ENCODE data around the gene SF3A2. TPM values are rescaled to one million over a fixed set of nuclear protein-coding genes. Genes with fewer than 3 reads are reported as not detected.

The SF3A2 gene
- total RNA-seq, 1 donor from 2014 or later = 43.4 TPM

GRCh38 chr19:2226840-2227360 is 9.7 kb upstream of the SF3A2 start:
- no peak for DNase-seq

- DNase-seq = no peak
These were observed 9.0 kb upstream of the SF3A2 start for GRCh38 chr19:2227415-2228156.

- DNase-seq = no peak
These were observed 8.2 kb upstream of the SF3A2 start for GRCh38 chr19:2228157-2229030.

- DNase-seq = no peak
These were observed 7.3 kb upstream of the SF3A2 start for GRCh38 chr19:2229103-2230032.

GRCh38 chr19:2230033-2230531 is 6.5 kb upstream of the SF3A2 start:
- no peak for DNase-seq

- no peak for DNase-seq
These were observed 5.7 kb upstream of the SF3A2 start for GRCh38 chr19:2230807-2231533.

- DNase-seq = peak; percentile 26
These were observed 4.9 kb upstream of the SF3A2 start for GRCh38 chr19:2231621-2232221.

GRCh38 chr19:2232286-2233151 is 4.1 kb upstream of the SF3A2 start:
- no peak for DNase-seq

- DNase-seq = no peak
These were observed 2.9 kb upstream of the SF3A2 start for GRCh38 chr19:2233601-2234280.

GRCh38 chr19:2234996-2235380 is 1.6 kb upstream of the SF3A2 start:
- DNase-seq = no peak

- DNase-seq = peak; percentile 30
These were observed 1.1 kb upstream of the SF3A2 start for GRCh38 chr19:2235381-2236063.

- no peak for DNase-seq
These were observed 635 bp upstream of the SF3A2 start for GRCh38 chr19:2236064-2236313.

GRCh38 chr19:2237051-2237868 is 636 bp downstream of the SF3A2 start:
- no peak for DNase-seq

GRCh38 chr19:2237869-2238153 is 1.2 kb downstream of the SF3A2 start:
- no peak for DNase-seq

- DNase-seq = no peak
These were observed 2.5 kb downstream of the SF3A2 start for GRCh38 chr19:2239173-2239572.

GRCh38 chr19:2239771-2240770 is 3.4 kb downstream of the SF3A2 start:
- peak; percentile 85 for DNase-seq

Data from dermis blood vessel endothelial cell (primary cell).